ENCODE results near the gene SUFU.

- TF ChIP-seq ZNF274 (IDR thresholded peaks at IDR 0.05; ENCODE audit: low read depth, low read length) (no peak), YY1 (IDR thresholded peaks at IDR 0.05; ENCODE audit: insufficient read depth, insufficient read length) (no peak)
Measured at GRCh38 chr10:102653060-102653459, 149.3 kb downstream of the SUFU start.
